Endothelial cell of umbilical vein (primary cell): ENCODE measurements around the gene EARS2. TPM values are rescaled to one million over a fixed set of nuclear protein-coding genes. Genes with fewer than 3 reads are reported as not detected.

ENCODE experiments used
- BruUV-seq: library from RNA; stranded (reverse); fragments of 400-500 nt; replicated peaks from 2 replicates; lab custom pipeline; 2021; lab: Mats Ljungman, UMichigan
- CTCF ChIA-PET: fragments of 300-600, 350-600 bp; sonication (Branson Sonifier 250); formaldehyde crosslinking; loops from one replicate; lab custom pipeline; 2021; ENCODE audit warnings: antibody characterized with exemption, inconsistent platforms; lab: Charles Lee
- POLR2A ChIA-PET: fragments of 300-600, 350-600 bp; sonication (Branson Sonifier 250); formaldehyde crosslinking; loops from one replicate; lab custom pipeline; 2021; ENCODE audit warnings: antibody characterized with exemption, inconsistent platforms; lab: Charles Lee
- DNase-seq: peaks from one replicate; pipeline ENCODE4 v3.0.0-alpha.2; 2011; ENCODE audit warnings: low read depth, low spot score
- FAIRE-seq: peaks from 2 replicates; lab custom pipeline; 2011; peaks lifted over from hg19 to GRCh38; lab: Jason Lieb, UNC
- H2AFZ ChIP-seq: 2 replicates; pipeline ENCODE4 v1.6.0; 2012; ENCODE audit warnings: low read depth, low read length, control low read depth, inconsistent platforms
- H3K27ac ChIP-seq: 2 replicates; pipeline ENCODE4 v1.5.1; 2011; ENCODE audit warnings: low read depth, mild to moderate bottlenecking, control low read depth, low read length, moderate library complexity; ENCODE audit not compliant: insufficient read depth
- H3K27me3 ChIP-seq, 2 experiments: 2 replicates each; pipeline versions ENCODE4 v1.6.0 to v1.6.1; 2011; ENCODE audit warnings: low read length in 2 of 2, mixed read lengths in 1 of 2; ENCODE audit not compliant: control insufficient read depth in 2 of 2, insufficient read depth in 2 of 2
- H3K36me3 ChIP-seq, 2 experiments: 2 replicates in 1 of 2; 3 replicates in 1 of 2; pipeline ENCODE4 v1.5.1; 2011; ENCODE audit warnings: low read length in 2 of 2, mild to moderate bottlenecking in 1 of 2, moderate library complexity in 1 of 2; ENCODE audit not compliant: control insufficient read depth in 2 of 2, insufficient read depth in 2 of 2; ENCODE audit errors: extremely low read depth in 1 of 2
- H3K4me1 ChIP-seq: 3 replicates; pipeline ENCODE4 v1.5.1; 2011; ENCODE audit warnings: mild to moderate bottlenecking, low read length; ENCODE audit not compliant: control insufficient read depth, insufficient read depth; ENCODE audit errors: extremely low read depth
- H3K4me2 ChIP-seq: 2 replicates; pipeline ENCODE4 v1.6.1; 2011; ENCODE audit warnings: low read length, control low read depth, mixed read lengths; ENCODE audit not compliant: insufficient read depth
- H3K4me3 ChIP-seq, 3 experiments: fragments of 200-600 bp in 1 of 3; sonication (generic), shearing (Covaris generic) in 1 of 3; replicated peaks in 1 of 3; 2 replicates each; pipeline ENCODE4 v1.5.1; 2011 to 2016; ENCODE audit warnings: control low read depth in 3 of 3, low read length in 3 of 3, mild to moderate bottlenecking in 2 of 3, inconsistent platforms in 1 of 3, low read depth in 1 of 3, moderate library complexity in 1 of 3; ENCODE audit not compliant: insufficient read depth in 1 of 3
- H3K79me2 ChIP-seq: 2 replicates; pipeline ENCODE4 v1.6.0; 2012; ENCODE audit warnings: low read length, inconsistent platforms; ENCODE audit not compliant: control insufficient read depth, insufficient read depth
- H3K9ac ChIP-seq: replicated peaks from 2 replicates; pipeline ENCODE3; 2011; ENCODE audit warnings: low read length, control low read depth; ENCODE audit not compliant: insufficient read depth; ENCODE audit errors: extremely low read depth
- H3K9me1 ChIP-seq: replicated peaks from 3 replicates; pipeline ENCODE4 v1.6.0; 2011; ENCODE audit warnings: mild to moderate bottlenecking, low read length; ENCODE audit not compliant: control insufficient read depth, insufficient read depth; ENCODE audit errors: extremely low read depth
- H3K9me3 ChIP-seq: replicated peaks from 2 replicates; pipeline ENCODE4 v1.5.1; 2012; ENCODE audit warnings: low read length, inconsistent platforms; ENCODE audit not compliant: control insufficient read depth, insufficient read depth
- H4K20me1 ChIP-seq: replicated peaks from 2 replicates; pipeline ENCODE3; 2011; ENCODE audit warnings: mild to moderate bottlenecking, low read length; ENCODE audit not compliant: control insufficient read depth, insufficient read depth; ENCODE audit errors: extremely low read depth
- EZH2 ChIP-seq: IDR thresholded peaks from 2 replicates; pipeline ENCODE4 v1.6.1; 2012; ENCODE audit warnings: borderline replicate concordance, low read depth, mild to moderate bottlenecking, moderate library complexity, low read length, inconsistent platforms; ENCODE audit not compliant: severe bottlenecking
- FOS ChIP-seq: IDR thresholded peaks from 2 replicates; pipeline ENCODE4 v1.6.1; 2011; ENCODE audit warnings: mild to moderate bottlenecking, low read length, moderate library complexity, borderline replicate concordance; ENCODE audit not compliant: insufficient read depth
- GATA2 ChIP-seq: IDR thresholded peaks from 2 replicates; pipeline ENCODE4 v1.7.0; 2011; ENCODE audit warnings: low read depth, mild to moderate bottlenecking, moderate library complexity, mixed read lengths, low read length; ENCODE audit not compliant: insufficient read length, insufficient read depth
- MAX ChIP-seq: IDR thresholded peaks from 2 replicates; pipeline ENCODE4 v1.6.1; 2011; ENCODE audit not compliant: insufficient read depth, insufficient read length
- POLR2A ChIP-seq: IDR thresholded peaks from 2 replicates; pipeline ENCODE4 v1.6.1; 2012; ENCODE audit warnings: low read depth, mild to moderate bottlenecking, control low read depth, low read length
- POLR2AphosphoS5 ChIP-seq: IDR thresholded peaks from 2 replicates; pipeline ENCODE4 v1.6.1; 2012; ENCODE audit warnings: low read depth, mild to moderate bottlenecking, control low read depth, low read length, moderate library complexity; ENCODE audit not compliant: insufficient read depth
- dilution Hi-C: fragments of 300-500 bp; cut with MboI; formaldehyde crosslinking; loops from one replicate; pipeline ENCODE4 v1.15.0; 2019; ENCODE audit warnings: low sequenced_read_pairs; ENCODE audit not compliant: extremely low pct_ligation_motif_present
- intact Hi-C: fragments of 100-400 bp; cut with micrococcal nuclease; formaldehyde crosslinking; loops from one replicate; pipeline ENCODE4 v1.10.0; 2022
- polyA plus RNA-seq, 4 experiments: library from polyadenylated mRNA; depleted of rRNA in 3 of 4; stranded (reverse) in 3 of 4; unstranded in 1 of 4; fragments of >200 nt; gene quantifications; 2 replicates each; pipeline versions ENCODE4 v1.2.1 to v1.2.3, GENCODE V29; 2011 to 2012; ENCODE audit warnings: missing spikeins in 1 of 4
- total RNA-seq: library from RNA; stranded (reverse); gene quantifications from 2 replicates; pipeline ENCODE4 v1.2.3, GENCODE V29; 2021
- TF ChIP-seq, protein P1 (sequence below), 2 donors: IDR thresholded peaks; 1 replicate in 1 of 2; 2 replicates in 1 of 2; pipeline ENCODE4 v1.5.1; 2011; ENCODE audit warnings: low read length in 2 of 2, mild to moderate bottlenecking in 2 of 2, moderate library complexity in 2 of 2, control low read depth in 1 of 2, inconsistent platforms in 1 of 2, low read depth in 1 of 2; ENCODE audit not compliant: insufficient read depth in 1 of 2; ENCODE audit errors: extremely low read depth in 1 of 2

Gene EARS2
- total and polyA plus RNA-seq, 2 donors (not counting 3 experiments of a cell fraction or from before 2014, with no cell fraction given): 14.7 to 21.6 TPM

GRCh38 chr16:23575834-23576233, 18.7 kb upstream of the EARS2 start:
- Histone ChIP-seq H3K4me2 (no peak overlapping the region), H3K79me2 (no peaks in the 10 kb centered on the region), H3K4me1 (peaks cover 2% of the 10 kb centered on the region), H3K9ac (no peak overlapping the region), H4K20me1 (no peaks in the 10 kb centered on the region), H3K36me3 (peaks cover 2 to 25% of the 10 kb centered on the region in 2 experiments), H3K27ac (no peak overlapping the region), H2AFZ (no peak overlapping the region), H3K9me3 (no peaks in the 10 kb centered on the region), H3K4me3 (no peak overlapping the region), H3K27me3 (no peaks in the 10 kb centered on the region), H3K9me1 (no peaks in the 10 kb centered on the region)
- intact Hi-C loops: no loop called here
- POLR2A ChIA-PET: no interaction called here
- dilution Hi-C loops: no loop called here
- BruUV-seq: no TSS peak
- DNase-seq: no peak
- FAIRE-seq: no peak
- TF ChIP-seq POLR2AphosphoS5 (no peak), EZH2 (no peak), MAX (no peak), GATA2 (no peak), POLR2A (no peak), FOS (no peak)
- TF ChIP-seq, protein P1, sequence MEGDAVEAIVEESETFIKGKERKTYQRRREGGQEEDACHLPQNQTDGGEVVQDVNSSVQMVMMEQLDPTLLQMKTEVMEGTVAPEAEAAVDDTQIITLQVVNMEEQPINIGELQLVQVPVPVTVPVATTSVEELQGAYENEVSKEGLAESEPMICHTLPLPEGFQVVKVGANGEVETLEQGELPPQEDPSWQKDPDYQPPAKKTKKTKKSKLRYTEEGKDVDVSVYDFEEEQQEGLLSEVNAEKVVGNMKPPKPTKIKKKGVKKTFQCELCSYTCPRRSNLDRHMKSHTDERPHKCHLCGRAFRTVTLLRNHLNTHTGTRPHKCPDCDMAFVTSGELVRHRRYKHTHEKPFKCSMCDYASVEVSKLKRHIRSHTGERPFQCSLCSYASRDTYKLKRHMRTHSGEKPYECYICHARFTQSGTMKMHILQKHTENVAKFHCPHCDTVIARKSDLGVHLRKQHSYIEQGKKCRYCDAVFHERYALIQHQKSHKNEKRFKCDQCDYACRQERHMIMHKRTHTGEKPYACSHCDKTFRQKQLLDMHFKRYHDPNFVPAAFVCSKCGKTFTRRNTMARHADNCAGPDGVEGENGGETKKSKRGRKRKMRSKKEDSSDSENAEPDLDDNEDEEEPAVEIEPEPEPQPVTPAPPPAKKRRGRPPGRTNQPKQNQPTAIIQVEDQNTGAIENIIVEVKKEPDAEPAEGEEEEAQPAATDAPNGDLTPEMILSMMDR (IDR thresholded peaks at IDR 0.05; ENCODE audit: extremely low read depth in 1 of 2, insufficient read depth in 1 of 2, low read depth in 1 of 2, low read length in 2 of 2): no peak
- CTCF ChIA-PET: no interaction called here
